OCI-LY1 (cell line): ENCODE results near the gene KIAA1614.

Experiments
- H2AFZ ChIP-seq: fragments of 200-600 bp; sonication (generic), shearing (Covaris generic); 2 replicates; pipeline ENCODE4 v1.6.0; 2014; ENCODE audit warnings: antibody characterized with exemption, mild to moderate bottlenecking, low read length
- H3F3A ChIP-seq: fragments of 200-600 bp; sonication (generic), shearing (Covaris generic); 2 replicates; pipeline ENCODE4 v1.6.0; 2014; ENCODE audit warnings: mild to moderate bottlenecking, antibody characterized with exemption, low read length, moderate library complexity; ENCODE audit not compliant: insufficient read depth
- H3K27ac ChIP-seq: fragments of 200-600 bp; sonication (generic); 2 replicates; pipeline ENCODE4 v1.5.1; 2014; ENCODE audit warnings: low read length, mixed run types, mild to moderate bottlenecking, low read depth; ENCODE audit not compliant: poor library complexity, severe bottlenecking
- H3K27me3 ChIP-seq: fragments of 200-600 bp; sonication (generic); 2 replicates; pipeline ENCODE4 v1.6.0; 2014; ENCODE audit warnings: antibody characterized with exemption, mild to moderate bottlenecking, low read length, moderate library complexity; ENCODE audit not compliant: insufficient read depth
- H3K36me3 ChIP-seq: fragments of 200-600 bp; sonication (generic); 2 replicates; pipeline ENCODE4 v1.6.1; 2014; ENCODE audit warnings: mild to moderate bottlenecking, antibody characterized with exemption, low read length, moderate library complexity, mixed read lengths; ENCODE audit not compliant: insufficient read depth
- H3K4me1 ChIP-seq: fragments of 200-600 bp; sonication (generic); 2 replicates; pipeline ENCODE4 v1.5.1; 2014; ENCODE audit warnings: mild to moderate bottlenecking, low read length, moderate library complexity; ENCODE audit not compliant: insufficient read depth, severe bottlenecking
- H3K4me2 ChIP-seq: fragments of 200-600 bp; sonication (generic), shearing (Covaris generic); 2 replicates; pipeline ENCODE4 v1.6.1; 2014; ENCODE audit warnings: low read length
- H3K4me3 ChIP-seq: fragments of 200-600 bp; sonication (generic); 2 replicates; pipeline ENCODE4 v1.5.1; 2014; ENCODE audit warnings: low read length, low read depth, mild to moderate bottlenecking, mixed read lengths; ENCODE audit not compliant: poor library complexity, severe bottlenecking
- H3K79me2 ChIP-seq: fragments of 200-600 bp; shearing (Covaris generic); 2 replicates; pipeline ENCODE4 v1.6.1; 2016; ENCODE audit warnings: mixed run types, low read length, mixed read lengths; ENCODE audit not compliant: insufficient read depth
- H3K9ac ChIP-seq: fragments of 200-600 bp; sonication (generic), shearing (Covaris generic); 2 replicates; pipeline ENCODE4 v1.6.1; 2014; ENCODE audit warnings: mild to moderate bottlenecking, low read length, mixed read lengths
- H3K9me2 ChIP-seq: fragments of 200-600 bp; sonication (generic), shearing (Covaris generic); 2 replicates; pipeline ENCODE4 v1.6.1; 2014; ENCODE audit warnings: low read depth, mild to moderate bottlenecking, low read length, mixed read lengths
- H3K9me3 ChIP-seq: fragments of 200-600 bp; shearing (Covaris generic); 2 replicates; pipeline ENCODE4 v1.6.1; 2014; ENCODE audit warnings: low read length, mixed read lengths
- H4K20me1 ChIP-seq: fragments of 200-600 bp; sonication (generic), shearing (Covaris generic); 2 replicates; pipeline ENCODE4 v1.6.0; 2016; ENCODE audit warnings: mild to moderate bottlenecking, low read length; ENCODE audit not compliant: insufficient read depth
- EZH2 ChIP-seq: fragments of 200-600 bp; sonication (generic), shearing (Covaris generic); IDR thresholded peaks from 2 replicates; pipeline ENCODE4 v1.8.0; 2017; ENCODE audit warnings: borderline replicate concordance, mixed run types, mild to moderate bottlenecking, antibody characterized with exemption, low read length, moderate library complexity, mixed read lengths
- TF ChIP-seq, protein P1 (sequence below): fragments of 200-600 bp; sonication (generic), shearing (Covaris generic); IDR thresholded peaks from 2 replicates; pipeline ENCODE4 v1.5.1; 2017; ENCODE audit warnings: mild to moderate bottlenecking, antibody characterized with exemption, low read length, moderate library complexity, mixed read lengths

Gene KIAA1614

DNA sequence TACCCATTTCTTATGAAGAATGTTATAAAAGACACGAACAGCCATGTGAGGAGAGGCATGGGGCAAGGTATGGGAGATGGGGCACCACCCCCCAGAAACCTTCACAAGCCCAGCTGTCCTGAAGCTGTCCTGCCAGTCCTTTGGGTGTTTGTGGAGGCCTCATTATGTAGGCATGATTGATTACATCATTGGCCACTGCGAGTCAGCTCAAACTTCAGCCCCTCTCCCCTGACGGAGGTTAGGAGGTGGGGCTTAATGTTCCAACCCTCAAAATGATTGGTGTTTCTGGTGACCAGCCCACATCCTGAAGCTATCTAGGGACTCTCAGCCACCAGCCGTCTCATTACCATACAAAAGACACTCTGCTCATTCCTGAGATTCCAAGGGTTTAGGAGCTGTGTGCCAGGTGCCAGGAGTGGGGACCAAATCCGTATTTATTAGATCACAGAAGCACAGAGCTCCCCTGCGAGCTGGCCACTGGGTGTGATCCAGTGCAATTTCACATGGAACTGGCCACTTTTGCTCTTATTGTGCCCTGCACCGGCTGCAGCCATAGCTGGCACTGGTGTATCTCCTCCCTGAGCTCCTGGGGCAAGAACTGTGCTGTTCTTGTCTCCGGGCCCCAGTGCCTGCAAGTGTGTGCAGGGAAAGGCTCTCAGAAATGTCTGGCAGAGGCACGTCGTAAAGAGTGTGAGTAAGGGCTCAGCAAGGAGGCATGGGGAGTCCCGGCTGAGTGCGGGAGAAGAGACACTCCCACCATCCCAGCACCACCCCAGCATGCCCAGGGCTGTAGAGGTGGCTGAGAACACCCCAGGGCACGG, 10.5 kb downstream of the KIAA1614 start:
- Histone ChIP-seq H3K27ac (no peak overlapping the region), H3K4me2 (no peak overlapping the region), H3K36me3 (no peaks in the 10 kb centered on the region), H3K4me1 (no peaks in the 10 kb centered on the region), H3K9ac (no peak overlapping the region), H3K9me2 (no peaks in the 10 kb centered on the region), H3F3A (no peaks in the 10 kb centered on the region), H3K27me3 (peaks cover under 1% of the 10 kb centered on the region; the same call in 1 of the 2 replicates), H3K4me3 (no peak overlapping the region), H2AFZ (no peak overlapping the region), H3K9me3 (no peaks in the 10 kb centered on the region), H4K20me1 (no peaks in the 10 kb centered on the region), H3K79me2 (no peaks in the 10 kb centered on the region)
- TF ChIP-seq, protein P1, sequence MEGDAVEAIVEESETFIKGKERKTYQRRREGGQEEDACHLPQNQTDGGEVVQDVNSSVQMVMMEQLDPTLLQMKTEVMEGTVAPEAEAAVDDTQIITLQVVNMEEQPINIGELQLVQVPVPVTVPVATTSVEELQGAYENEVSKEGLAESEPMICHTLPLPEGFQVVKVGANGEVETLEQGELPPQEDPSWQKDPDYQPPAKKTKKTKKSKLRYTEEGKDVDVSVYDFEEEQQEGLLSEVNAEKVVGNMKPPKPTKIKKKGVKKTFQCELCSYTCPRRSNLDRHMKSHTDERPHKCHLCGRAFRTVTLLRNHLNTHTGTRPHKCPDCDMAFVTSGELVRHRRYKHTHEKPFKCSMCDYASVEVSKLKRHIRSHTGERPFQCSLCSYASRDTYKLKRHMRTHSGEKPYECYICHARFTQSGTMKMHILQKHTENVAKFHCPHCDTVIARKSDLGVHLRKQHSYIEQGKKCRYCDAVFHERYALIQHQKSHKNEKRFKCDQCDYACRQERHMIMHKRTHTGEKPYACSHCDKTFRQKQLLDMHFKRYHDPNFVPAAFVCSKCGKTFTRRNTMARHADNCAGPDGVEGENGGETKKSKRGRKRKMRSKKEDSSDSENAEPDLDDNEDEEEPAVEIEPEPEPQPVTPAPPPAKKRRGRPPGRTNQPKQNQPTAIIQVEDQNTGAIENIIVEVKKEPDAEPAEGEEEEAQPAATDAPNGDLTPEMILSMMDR: no peak
- TF ChIP-seq EZH2: no peak

DNA sequence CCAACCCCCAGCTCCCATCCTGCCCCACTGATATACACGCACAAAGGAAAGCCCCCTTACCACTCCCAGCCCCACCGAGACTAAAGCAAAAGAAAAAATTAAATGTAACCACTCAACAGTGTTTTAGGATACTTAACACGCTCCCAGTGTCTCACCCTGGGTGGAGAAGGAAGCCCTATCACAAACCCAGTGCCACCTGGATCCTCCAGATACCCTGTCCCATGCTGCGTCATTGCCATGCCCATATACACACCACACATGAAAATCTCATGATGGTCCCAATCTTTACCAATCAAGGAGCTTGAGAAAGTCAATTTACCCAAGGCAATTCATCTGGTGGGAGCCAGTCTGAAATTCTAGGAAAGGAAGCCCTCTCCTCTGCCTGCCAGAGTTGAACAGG, 11.2 kb downstream of the KIAA1614 start:
- H2AFZ ChIP-seq: no peak overlapping the region
- H3K27ac ChIP-seq: no peak overlapping the region
- no peak overlapping the region for H3K4me2 ChIP-seq
- no peaks in the 10 kb centered on the region for H4K20me1 ChIP-seq
- H3K9me2 ChIP-seq: no peaks in the 10 kb centered on the region
- no peaks in the 10 kb centered on the region for H3K79me2 ChIP-seq
- no peaks in the 10 kb centered on the region for H3K9me3 ChIP-seq
- H3K4me3 ChIP-seq: no peak overlapping the region
- TF ChIP-seq, protein P1: no peak
- TF ChIP-seq EZH2: no peak
- no peak overlapping the region for H3K9ac ChIP-seq
- H3F3A ChIP-seq: no peaks in the 10 kb centered on the region
- no peaks in the 10 kb centered on the region for H3K36me3 ChIP-seq
- no peaks in the 10 kb centered on the region for H3K27me3 ChIP-seq
- H3K4me1 ChIP-seq: no peaks in the 10 kb centered on the region

DNA sequence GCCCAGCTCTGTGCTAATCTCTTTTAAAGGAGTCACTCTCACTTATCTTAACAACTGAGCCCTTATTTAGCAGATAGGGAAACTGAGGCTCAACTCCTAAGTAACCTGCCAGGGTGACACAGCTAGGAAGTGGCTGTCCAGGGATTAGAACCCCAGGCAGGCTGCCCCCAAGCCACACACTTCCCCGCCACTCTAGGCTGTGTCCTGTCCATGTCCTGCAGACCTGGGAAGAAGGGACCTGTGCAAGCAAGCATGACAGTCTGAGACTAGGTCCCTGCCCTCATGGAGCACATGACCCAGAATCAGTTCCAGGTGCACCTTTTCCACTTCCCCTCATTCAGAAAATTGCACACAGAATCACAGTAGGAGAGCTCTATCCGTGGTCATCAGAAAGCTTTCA, 12.2 kb downstream of the KIAA1614 start:
- H4K20me1 ChIP-seq: no peaks in the 10 kb centered on the region
- no peaks in the 10 kb centered on the region for H3K4me1 ChIP-seq
- no peaks in the 10 kb centered on the region for H3K36me3 ChIP-seq
- H3K4me2 ChIP-seq: no peak overlapping the region
- H3K9me2 ChIP-seq: no peaks in the 10 kb centered on the region
- no peaks in the 10 kb centered on the region for H3K9me3 ChIP-seq
- no peak overlapping the region for H3K27ac ChIP-seq
- TF ChIP-seq, protein P1: no peak
- TF ChIP-seq EZH2: no peak
- no peak overlapping the region for H3K4me3 ChIP-seq
- no peak overlapping the region for H2AFZ ChIP-seq
- no peaks in the 10 kb centered on the region for H3K27me3 ChIP-seq
- no peak overlapping the region for H3K9ac ChIP-seq
- H3F3A ChIP-seq: no peaks in the 10 kb centered on the region
- no peaks in the 10 kb centered on the region for H3K79me2 ChIP-seq
